Astrocyte (in vitro differentiated cells and primary cell): ENCODE measurements around the gene CLASP1.

Experiments
- EZH2 ChIP-seq: IDR thresholded peaks from 2 replicates; pipeline ENCODE4 v1.6.1; 2012; ENCODE audit warnings: mild to moderate bottlenecking, low read length, inconsistent platforms; ENCODE audit not compliant: insufficient read depth
- TF ChIP-seq, protein P1 (sequence below): IDR thresholded peaks from 2 replicates; pipeline ENCODE4 v1.5.1; 2011; ENCODE audit warnings: low read depth, mild to moderate bottlenecking, inconsistent platforms, low read length, moderate library complexity; ENCODE audit not compliant: insufficient read depth

DNA sequence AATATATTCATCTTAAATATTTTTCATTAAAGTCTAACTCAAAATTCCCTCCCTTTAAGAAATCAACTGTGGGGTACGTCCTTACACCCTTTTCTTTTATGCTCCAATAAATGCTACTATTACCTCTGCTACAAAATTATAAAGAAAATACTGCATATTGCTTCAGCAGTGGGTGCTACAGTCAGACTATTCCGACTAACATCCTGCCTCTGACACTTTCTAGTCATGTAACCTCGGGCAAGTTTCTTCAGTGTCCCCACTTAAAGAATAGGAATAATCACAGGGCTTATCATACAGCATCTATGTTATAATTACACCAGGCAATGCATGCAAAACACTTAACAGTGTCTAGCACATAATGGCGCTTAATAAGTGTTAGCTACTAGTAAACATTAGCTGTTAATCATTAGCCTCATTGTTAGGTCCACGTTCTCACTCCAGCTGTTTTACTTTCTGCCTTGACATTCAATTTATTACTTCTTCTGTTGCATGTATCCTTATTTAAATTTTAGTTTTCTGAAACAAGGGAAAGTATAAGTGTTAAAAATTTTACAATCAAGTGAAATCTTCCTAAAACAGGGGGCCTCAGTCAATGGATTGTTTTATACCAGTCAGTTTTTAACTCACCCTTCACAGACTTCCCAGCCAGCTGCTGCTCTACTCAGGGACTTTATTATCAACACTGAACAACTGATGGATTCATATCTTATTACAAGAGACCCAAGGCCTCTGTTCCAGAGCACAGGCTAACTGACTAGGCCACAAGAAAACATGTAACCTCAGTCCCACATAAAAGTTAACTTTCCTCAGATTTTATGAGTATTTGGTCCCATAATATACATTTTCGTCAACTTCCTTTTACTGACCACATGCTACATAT, 54.0 kb downstream of the CLASP1 start:
- no peak for TF ChIP-seq EZH2
- TF ChIP-seq, protein P1, sequence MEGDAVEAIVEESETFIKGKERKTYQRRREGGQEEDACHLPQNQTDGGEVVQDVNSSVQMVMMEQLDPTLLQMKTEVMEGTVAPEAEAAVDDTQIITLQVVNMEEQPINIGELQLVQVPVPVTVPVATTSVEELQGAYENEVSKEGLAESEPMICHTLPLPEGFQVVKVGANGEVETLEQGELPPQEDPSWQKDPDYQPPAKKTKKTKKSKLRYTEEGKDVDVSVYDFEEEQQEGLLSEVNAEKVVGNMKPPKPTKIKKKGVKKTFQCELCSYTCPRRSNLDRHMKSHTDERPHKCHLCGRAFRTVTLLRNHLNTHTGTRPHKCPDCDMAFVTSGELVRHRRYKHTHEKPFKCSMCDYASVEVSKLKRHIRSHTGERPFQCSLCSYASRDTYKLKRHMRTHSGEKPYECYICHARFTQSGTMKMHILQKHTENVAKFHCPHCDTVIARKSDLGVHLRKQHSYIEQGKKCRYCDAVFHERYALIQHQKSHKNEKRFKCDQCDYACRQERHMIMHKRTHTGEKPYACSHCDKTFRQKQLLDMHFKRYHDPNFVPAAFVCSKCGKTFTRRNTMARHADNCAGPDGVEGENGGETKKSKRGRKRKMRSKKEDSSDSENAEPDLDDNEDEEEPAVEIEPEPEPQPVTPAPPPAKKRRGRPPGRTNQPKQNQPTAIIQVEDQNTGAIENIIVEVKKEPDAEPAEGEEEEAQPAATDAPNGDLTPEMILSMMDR = no peak
